ENCODE measurements around the gene MSMP.

DNA sequence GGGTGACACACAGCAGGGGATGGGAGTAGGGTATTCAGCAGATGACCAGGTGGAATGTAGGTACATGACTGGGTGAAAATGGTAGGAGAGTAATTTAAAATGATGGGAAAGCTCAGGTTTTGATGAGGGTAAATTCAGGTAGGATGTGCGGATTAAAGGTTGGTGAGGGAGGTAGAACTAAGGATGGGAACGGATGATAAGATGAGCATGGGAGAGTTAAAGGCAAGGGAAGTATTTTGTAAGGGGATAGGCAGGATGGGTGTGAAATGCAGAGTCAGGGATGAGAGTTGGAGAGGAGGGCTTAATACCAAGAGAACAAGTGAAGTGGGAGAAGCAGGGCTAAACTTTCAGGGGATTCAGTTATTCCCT lies 23.6 kb downstream of the MSMP start:
- TF ChIP-seq, protein P1, sequence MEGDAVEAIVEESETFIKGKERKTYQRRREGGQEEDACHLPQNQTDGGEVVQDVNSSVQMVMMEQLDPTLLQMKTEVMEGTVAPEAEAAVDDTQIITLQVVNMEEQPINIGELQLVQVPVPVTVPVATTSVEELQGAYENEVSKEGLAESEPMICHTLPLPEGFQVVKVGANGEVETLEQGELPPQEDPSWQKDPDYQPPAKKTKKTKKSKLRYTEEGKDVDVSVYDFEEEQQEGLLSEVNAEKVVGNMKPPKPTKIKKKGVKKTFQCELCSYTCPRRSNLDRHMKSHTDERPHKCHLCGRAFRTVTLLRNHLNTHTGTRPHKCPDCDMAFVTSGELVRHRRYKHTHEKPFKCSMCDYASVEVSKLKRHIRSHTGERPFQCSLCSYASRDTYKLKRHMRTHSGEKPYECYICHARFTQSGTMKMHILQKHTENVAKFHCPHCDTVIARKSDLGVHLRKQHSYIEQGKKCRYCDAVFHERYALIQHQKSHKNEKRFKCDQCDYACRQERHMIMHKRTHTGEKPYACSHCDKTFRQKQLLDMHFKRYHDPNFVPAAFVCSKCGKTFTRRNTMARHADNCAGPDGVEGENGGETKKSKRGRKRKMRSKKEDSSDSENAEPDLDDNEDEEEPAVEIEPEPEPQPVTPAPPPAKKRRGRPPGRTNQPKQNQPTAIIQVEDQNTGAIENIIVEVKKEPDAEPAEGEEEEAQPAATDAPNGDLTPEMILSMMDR (IDR thresholded peaks at IDR 0.05): no peak
- TF ChIP-seq POLR2A (IDR thresholded peaks at IDR 0.05; ENCODE audit: low read depth): no peak
- no peak for TF ChIP-seq EP300 (IDR thresholded peaks at IDR 0.05)

All from esophagus muscularis mucosa (tissue), 4 donors.